Breast epithelium (tissue), 4 donors: ENCODE measurements around the gene GDPD4. TPM values are rescaled to one million over a fixed set of nuclear protein-coding genes. Genes with fewer than 3 reads are reported as not detected.

Experiments
- DNase-seq, 2 donors: peaks; one replicate each; pipeline ENCODE4 v3.0.0-alpha.2; 2019; ENCODE audit warnings: low spot score in 2 of 2
- H3K27ac ChIP-seq, 2 donors: fragments of 200-600 bp; sonication (generic) in 1 of 2; one replicate each; pipeline ENCODE4 v1.5.1; 2016 to 2019; ENCODE audit warnings: mild to moderate bottlenecking in 1 of 2
- H3K27me3 ChIP-seq, 2 donors: fragments of 200-600 bp; sonication (generic) in 1 of 2; one replicate each; pipeline versions ENCODE4 v1.5.1 to v1.6.0; 2017 to 2019; ENCODE audit warnings: control low read depth in 1 of 2, mild to moderate bottlenecking in 1 of 2
- H3K36me3 ChIP-seq: fragments of 200-600 bp; one replicate; pipeline ENCODE4 v1.5.1; 2019
- H3K4me1 ChIP-seq, 2 donors: fragments of 200-600 bp; sonication (generic); one replicate each; pipeline ENCODE4 v1.5.1; 2016 to 2019; ENCODE audit warnings: control low read depth in 1 of 2
- H3K4me3 ChIP-seq, 3 donors: fragments of 200-600 bp; sonication (generic); 1 replicate in 2 of 3; 2 replicates in 1 of 3; pipeline ENCODE4 v1.5.1; 2016 to 2019; ENCODE audit warnings: mild to moderate bottlenecking in 3 of 3, moderate library complexity in 2 of 3
- H3K9me3 ChIP-seq, 2 donors: fragments of 200-600 bp; sonication (generic) in 1 of 2; one replicate each; pipeline ENCODE4 v1.5.1; 2016 to 2019; ENCODE audit warnings: control low read depth in 1 of 2
- POLR2A ChIP-seq: fragments of 450-650 bp; IDR thresholded peaks from one replicate; pipeline ENCODE4 v1.6.1; 2016; ENCODE audit warnings: antibody characterized with exemption, mild to moderate bottlenecking, moderate library complexity
- POLR2AphosphoS5 ChIP-seq, 3 donors: sonication (generic); formaldehyde crosslinking; IDR thresholded peaks; one replicate each; pipeline ENCODE4 v1.6.1; 2017; ENCODE audit warnings: antibody characterized with exemption in 3 of 3
- intact Hi-C: fragments of 100-400 bp; cut with DNase I; formaldehyde crosslinking; loops from one replicate; pipeline ENCODE4 v1.15.1; 2023; ENCODE audit warnings: low total_unique reads
- total RNA-seq, 3 donors: library from RNA; depleted of rRNA; stranded (reverse); fragments of >200 nt; gene quantifications; one replicate each; pipeline ENCODE4 v1.1.0, GENCODE V29; 2016
- TF ChIP-seq, protein P1 (sequence below), 3 donors: fragments of 450-650 bp; IDR thresholded peaks; one replicate each; pipeline ENCODE4 v1.5.1; 2016 to 2017; ENCODE audit warnings: antibody characterized with exemption in 3 of 3, mild to moderate bottlenecking in 3 of 3, moderate library complexity in 3 of 3

GDPD4 gene
- total RNA-seq, 3 donors from 2014 or later: not detected

DNA sequence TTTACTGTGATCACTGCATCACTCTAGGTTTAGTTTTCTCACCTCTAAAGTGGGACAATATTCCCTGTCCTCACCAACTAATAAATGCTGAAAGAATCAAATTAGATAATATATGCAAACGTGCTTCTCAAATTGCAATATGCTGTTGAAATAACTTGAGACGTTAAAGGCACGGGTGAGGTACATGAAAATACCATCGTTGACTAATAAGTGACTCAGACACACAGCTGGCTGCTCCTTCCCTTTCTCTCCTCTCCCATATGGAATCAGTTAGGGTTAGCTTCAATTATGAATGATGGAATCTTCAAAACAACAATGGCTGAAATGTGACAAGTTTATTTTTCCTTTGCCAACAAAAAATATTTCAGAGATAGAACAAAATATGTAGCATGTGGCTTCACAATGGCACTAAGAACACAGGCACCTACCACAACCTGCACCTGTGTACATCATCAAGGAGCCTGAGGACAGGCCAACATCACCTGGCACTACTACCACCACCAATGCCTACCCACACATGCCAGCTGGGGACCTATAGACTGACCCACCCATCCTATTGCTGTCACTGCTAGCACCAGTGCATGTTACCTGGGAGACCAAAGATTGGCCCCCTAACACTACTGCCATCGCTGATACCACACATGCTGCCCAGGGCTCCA, 13.7 kb downstream of the GDPD4 start:
- no peaks in the 10 kb centered on the region for H3K9me3 ChIP-seq
- H3K4me1 ChIP-seq: no peaks in the 10 kb centered on the region
- no peaks in the 10 kb centered on the region for H3K36me3 ChIP-seq
- no peak overlapping the region for H3K4me3 ChIP-seq
- intact Hi-C loops: no loop called here
- TF ChIP-seq POLR2AphosphoS5 (IDR thresholded peaks at IDR 0.05): no peak
- no peak for TF ChIP-seq POLR2A
- TF ChIP-seq, protein P1, sequence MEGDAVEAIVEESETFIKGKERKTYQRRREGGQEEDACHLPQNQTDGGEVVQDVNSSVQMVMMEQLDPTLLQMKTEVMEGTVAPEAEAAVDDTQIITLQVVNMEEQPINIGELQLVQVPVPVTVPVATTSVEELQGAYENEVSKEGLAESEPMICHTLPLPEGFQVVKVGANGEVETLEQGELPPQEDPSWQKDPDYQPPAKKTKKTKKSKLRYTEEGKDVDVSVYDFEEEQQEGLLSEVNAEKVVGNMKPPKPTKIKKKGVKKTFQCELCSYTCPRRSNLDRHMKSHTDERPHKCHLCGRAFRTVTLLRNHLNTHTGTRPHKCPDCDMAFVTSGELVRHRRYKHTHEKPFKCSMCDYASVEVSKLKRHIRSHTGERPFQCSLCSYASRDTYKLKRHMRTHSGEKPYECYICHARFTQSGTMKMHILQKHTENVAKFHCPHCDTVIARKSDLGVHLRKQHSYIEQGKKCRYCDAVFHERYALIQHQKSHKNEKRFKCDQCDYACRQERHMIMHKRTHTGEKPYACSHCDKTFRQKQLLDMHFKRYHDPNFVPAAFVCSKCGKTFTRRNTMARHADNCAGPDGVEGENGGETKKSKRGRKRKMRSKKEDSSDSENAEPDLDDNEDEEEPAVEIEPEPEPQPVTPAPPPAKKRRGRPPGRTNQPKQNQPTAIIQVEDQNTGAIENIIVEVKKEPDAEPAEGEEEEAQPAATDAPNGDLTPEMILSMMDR (IDR thresholded peaks at IDR 0.05): no peak
- DNase-seq: no peak
- H3K27ac ChIP-seq: no peak overlapping the region
- H3K27me3 ChIP-seq: no peaks in the 10 kb centered on the region

DNA sequence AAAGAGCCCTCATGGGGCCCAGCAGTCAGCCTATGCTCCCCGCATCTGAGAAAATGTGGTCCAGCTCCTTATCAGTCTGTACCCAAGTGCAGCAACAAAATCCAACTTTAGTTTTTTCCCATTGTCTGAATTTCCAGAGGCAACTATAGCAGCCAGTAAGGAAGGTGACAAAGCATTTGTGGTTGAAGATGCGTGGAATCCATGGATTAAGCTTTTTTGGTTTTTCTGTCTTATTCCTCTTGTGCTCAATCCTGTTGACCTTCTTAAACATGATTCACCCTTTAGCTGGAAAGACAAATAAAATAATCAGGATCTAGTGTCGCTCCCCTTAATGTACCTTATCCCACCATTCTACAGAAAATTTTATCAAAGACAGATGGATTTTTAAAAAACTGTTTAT, 14.3 kb downstream of the GDPD4 start:
- H3K4me1 ChIP-seq: no peaks in the 10 kb centered on the region
- H3K9me3 ChIP-seq: no peaks in the 10 kb centered on the region
- no peaks in the 10 kb centered on the region for H3K36me3 ChIP-seq
- H3K27me3 ChIP-seq: no peaks in the 10 kb centered on the region
- intact Hi-C loops: no loop called here
- TF ChIP-seq POLR2AphosphoS5 (IDR thresholded peaks at IDR 0.05): no peak
- TF ChIP-seq, protein P1 (IDR thresholded peaks at IDR 0.05): no peak
- TF ChIP-seq POLR2A: no peak
- H3K4me3 ChIP-seq: no peak overlapping the region
- no peak for DNase-seq
- H3K27ac ChIP-seq: no peak overlapping the region

DNA sequence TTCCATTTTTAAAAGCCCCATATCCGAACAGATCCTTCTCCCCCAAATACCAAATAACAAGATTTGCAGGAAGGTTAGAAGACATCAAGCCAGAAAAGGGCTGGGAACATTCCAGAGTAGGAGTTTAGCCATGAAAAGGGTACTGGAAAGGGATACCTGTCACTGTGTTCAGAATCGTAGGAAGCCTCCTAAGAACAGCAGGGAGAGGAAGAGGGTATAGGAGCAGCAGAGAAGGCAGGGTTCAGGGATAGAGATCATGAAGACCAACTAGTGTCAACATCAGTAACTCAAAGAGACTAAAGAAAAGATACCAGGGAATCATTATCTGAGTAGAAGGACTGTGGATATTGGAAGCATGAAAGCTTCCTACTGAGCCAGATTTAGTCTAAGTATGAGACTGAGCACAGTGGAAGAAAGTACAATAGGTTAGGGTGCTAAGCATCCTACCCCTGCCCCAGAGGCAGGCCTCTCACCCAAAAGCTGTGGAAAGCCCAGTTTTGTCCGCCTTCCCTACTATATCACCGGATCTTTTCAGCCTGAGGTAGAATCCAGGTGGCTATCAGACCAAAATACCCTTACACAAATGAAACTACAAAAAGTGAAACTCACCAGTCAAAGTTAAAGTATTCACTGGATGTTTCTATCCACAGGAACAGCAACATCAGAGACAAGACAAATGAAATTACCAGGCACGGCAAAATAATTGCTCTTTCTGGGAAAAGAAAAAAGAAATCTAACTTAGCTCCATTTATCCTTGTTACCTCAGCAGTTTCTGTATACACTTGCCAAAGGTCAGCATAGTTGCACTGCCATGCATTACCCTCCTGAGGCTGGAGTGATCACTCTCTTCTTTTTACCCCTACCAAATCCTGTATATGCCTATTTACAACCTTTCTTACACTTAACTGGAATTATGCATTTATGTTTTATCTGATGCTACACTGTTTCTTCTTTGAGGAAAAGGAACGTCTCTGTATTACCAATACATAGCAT, 16.7 kb downstream of the GDPD4 start:
- no peak for TF ChIP-seq POLR2AphosphoS5 (IDR thresholded peaks at IDR 0.05)
- TF ChIP-seq, protein P1 (IDR thresholded peaks at IDR 0.05): no peak
- intact Hi-C loops: no loop called here
- no peaks in the 10 kb centered on the region for H3K4me1 ChIP-seq
- no peaks in the 10 kb centered on the region for H3K9me3 ChIP-seq
- no peak overlapping the region for H3K27ac ChIP-seq
- no peak overlapping the region for H3K4me3 ChIP-seq
- DNase-seq: no peak
- no peaks in the 10 kb centered on the region for H3K36me3 ChIP-seq
- H3K27me3 ChIP-seq: no peaks in the 10 kb centered on the region

DNA sequence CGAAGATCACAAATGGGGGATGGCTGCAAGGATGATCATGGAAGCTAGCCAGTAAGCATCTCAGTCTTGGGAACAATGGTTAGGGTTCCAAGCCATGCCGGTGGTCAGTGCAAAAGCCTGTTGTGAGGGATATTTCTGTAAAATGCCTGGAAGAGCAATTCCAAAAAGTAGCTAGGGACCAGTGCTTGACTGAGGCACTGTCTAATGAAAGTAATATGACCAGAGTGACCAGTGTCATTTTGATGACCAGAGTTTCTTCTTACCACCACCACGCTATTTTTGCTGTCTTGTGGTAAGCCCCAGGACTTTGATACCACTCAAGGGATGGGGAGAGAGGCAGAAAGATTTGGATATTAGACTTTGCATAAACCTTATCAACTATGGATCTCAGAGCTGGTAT, 18.4 kb downstream of the GDPD4 start:
- intact Hi-C loops: no loop called here
- Histone ChIP-seq H3K36me3 (no peaks in the 10 kb centered on the region), H3K9me3 (no peaks in the 10 kb centered on the region), H3K4me3 (no peak overlapping the region), H3K27ac (no peak overlapping the region), H3K27me3 (no peaks in the 10 kb centered on the region), H3K4me1 (no peaks in the 10 kb centered on the region)
- DNase-seq: no peak
- TF ChIP-seq, protein P1 (IDR thresholded peaks at IDR 0.05): no peak
